T47D (cell line): Measurements from ENCODE around the gene ANKRD36B.
"Not testable (repeated sequence)": the region's sequence is repeated elsewhere in the genome, so short reads cannot be mapped to it uniquely, and the experiment has no call there.

ENCODE experiments used
- DNase-seq, 2 experiments: peaks; one replicate each; pipeline versions ENCODE4 v3.0.0 to v3.0.0-alpha.2; 2011 to 2012; ENCODE audit warnings: low read depth in 1 of 2, low spot score in 1 of 2
- JUND ChIP-seq: IDR thresholded peaks from 2 replicates; pipeline ENCODE4 v1.6.1; 2012; ENCODE audit warnings: low read depth
- in situ Hi-C: cut with HindIII; loops from 2 replicates; pipeline ENCODE4 v1.10.0; 2016; ENCODE audit warnings: low sequenced_read_pairs, low pct_unique_long_range_greater_than_20kb

Gene ANKRD36B

DNA sequence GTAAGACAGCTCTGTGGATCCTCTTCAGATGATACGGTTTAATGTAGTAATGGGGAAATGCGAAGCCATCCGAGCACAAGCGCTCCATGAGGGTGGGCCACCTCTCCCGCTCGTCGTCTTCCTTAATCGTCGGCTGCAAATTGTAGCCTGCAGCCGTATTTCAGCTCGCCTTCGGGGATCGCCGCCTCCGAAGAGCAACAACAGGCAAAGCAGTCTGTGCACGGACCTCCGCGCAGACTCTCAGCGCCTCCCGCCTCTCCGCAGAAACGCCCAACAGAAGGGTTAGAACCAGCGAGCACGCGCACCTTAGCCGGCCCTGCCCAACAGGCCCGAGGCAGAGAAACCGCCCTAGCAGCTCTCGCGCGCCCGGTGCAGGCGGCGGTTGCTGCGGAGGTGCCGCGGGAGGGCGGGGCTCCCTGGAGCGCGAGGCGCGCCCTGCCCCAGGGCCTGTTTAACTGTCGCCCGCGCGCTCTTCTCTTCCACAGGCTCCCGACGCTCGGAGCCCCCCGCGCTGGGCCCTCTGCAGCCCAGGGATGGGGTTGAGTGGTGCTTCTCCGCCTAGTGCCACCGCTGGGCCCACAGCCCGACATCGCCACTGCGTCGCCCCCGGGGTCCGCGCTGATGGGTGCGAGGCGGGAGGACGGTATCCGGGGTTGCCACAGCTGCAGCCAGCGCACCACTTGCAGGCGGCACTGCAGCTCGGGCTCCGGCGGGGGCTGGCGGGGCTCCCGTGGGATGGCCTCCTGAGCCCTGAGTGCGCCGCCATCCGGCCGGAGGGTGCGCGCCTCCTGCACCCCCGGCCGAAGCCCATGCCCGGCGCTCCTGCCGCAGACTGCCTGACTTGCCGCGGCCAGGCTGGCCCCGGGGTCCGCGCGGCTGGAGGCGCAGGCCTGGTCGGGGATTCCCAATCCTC is at the start of gene ANKRD36B:
Gene ANKRD36B (minus strand): TSS at position 280 of the 913 bp plus-strand sequence. CDS start 192 bp downstream, at position 88.
- in situ Hi-C loops: not testable (repeated sequence)
- peak; percentile 1 to 86 for DNase-seq

DNA sequence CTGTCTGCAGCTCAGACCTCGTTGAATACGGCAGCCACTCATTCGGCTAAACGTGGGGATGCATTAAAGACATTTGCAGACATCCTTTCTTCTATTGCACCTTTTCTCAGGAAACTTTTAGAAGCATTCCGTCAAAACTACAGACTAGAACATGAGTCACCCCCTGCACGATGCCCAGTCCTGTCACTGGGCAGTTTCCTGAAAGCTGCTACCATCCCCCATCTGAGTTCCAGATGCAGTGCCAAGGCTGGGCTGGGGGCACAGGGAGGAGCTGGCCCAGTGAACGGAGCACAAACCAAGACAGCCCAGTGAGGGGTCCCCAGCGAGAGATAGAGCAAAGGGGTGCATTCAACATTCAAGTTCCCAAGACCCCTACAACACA is 36.4 kb upstream of the ANKRD36B start:
- DNase-seq, in situ Hi-C loops: not testable (repeated sequence)

GRCh38 chr2:97625354-97626048 is 35.8 kb upstream of the ANKRD36B start:
- DNase-seq, in situ Hi-C loops: not testable (repeated sequence)

- in situ Hi-C loops, DNase-seq: not testable (repeated sequence)
Measured at GRCh38 chr2:97622976-97623375, 33.3 kb upstream of the ANKRD36B start.

DNA sequence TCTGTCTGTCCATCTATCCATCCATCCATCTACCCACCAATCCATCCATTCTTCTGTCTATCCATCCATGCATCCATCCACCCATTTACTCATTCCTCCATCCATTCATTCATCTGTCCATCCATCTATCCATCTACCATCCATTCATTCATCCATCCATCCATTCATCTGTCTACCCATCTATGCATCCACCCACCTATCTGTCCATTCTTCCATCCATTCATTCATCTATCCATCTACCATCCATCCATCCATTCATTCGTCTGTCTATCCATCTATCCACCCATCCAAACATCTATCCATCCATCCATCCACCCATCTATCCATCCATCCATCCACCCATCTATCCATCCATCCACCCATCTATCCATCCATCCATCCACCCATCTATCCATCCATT is 30.8 kb upstream of the ANKRD36B start:
- DNase-seq, in situ Hi-C loops: not testable (repeated sequence)

DNA sequence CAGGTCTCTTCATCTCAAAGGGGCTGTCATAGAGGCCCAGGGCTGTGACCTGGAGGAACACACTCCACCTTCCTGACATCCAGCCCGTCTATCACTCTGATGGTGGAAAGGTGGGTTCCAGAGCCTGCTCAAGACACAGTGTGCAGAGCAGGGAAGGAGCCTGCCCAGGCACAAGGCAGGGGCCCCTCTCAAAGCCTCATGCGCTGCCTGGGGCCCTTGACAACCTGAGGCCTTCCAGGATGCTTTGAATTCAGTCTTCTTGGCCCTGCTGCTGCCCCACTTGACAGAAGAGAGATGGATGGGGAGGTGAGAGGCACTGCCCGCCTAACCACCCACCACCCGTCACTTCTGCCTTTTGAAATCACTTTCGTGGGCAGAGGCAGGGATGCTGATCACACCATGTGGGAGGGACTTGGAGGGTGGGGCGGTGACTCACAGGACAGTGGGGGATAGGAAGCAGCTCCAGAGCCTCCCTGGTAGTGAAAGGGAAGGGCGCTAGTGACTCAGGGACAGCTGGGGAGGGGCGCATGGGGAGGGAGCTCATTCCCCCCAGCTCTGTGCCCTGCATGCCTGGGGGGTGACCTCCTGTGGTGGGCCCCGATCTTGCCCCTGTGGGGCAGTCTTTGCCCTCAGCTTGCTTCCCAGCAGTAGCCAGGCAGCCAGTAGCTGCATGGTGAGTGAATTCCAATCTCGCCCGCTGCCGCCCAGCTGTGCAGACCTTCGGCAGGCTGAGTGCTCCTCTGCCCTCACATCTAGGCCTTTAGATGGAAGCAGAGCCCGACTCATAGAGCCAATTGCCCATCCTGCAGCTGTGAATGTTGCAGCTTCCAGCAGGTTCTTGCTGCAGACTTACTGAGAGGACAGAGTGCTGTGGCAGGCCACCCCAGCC is 29.5 kb upstream of the ANKRD36B start:
- in situ Hi-C loops, DNase-seq: not testable (repeated sequence)

- in situ Hi-C loops: no loop called here
- no peak for DNase-seq
- TF ChIP-seq JUND: no peak
Measured at GRCh38 chr2:97617911-97618310, 28.2 kb upstream of the ANKRD36B start.

GRCh38 chr2:97615746-97616145 is 26.1 kb upstream of the ANKRD36B start:
- DNase-seq, in situ Hi-C loops: not testable (repeated sequence)

DNA sequence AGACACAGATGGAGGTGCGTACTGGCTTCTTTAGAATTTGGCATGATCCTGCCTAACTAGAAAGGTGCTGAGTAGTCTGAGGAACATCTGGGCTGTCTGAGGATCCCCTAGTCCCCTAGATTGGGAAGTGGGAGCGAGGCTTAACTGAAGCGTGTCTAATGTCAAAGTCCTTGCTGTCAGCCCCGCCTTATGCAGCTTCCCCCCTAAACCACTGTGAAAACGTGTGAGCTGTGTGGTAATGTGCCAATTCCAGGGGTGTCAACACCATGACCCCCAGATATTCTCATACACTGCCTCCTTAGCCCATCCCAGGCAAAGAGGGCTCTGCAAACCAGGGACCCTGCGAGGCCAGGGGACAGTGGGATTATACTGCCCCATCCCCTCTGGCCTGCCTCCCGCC is 22.2 kb upstream of the ANKRD36B start:
- DNase-seq, in situ Hi-C loops: not testable (repeated sequence)

DNA sequence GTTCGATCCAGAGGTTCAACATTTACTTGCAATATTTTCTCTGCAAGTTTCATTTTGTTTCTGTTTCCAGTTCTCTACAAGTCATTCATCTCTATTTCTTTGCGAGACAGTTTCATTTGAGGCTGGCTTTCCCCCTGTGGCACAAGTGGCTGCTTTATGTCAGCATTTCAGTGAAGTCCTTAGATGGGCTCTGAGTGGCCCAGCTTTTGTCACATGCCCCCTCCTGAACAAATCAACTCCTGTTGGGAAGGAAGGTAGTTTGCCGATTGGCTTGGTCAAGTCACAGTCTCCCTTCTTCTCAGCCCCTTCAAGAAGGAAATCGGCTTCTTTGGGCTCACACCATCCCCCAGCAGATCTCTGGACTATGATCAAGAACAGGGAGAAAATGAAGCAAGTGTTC is 19.1 kb upstream of the ANKRD36B start:
- in situ Hi-C loops, DNase-seq: not testable (repeated sequence)

- in situ Hi-C loops, DNase-seq: not testable (repeated sequence)
Measured at GRCh38 chr2:97605524-97606339, 16.1 kb upstream of the ANKRD36B start.

DNA sequence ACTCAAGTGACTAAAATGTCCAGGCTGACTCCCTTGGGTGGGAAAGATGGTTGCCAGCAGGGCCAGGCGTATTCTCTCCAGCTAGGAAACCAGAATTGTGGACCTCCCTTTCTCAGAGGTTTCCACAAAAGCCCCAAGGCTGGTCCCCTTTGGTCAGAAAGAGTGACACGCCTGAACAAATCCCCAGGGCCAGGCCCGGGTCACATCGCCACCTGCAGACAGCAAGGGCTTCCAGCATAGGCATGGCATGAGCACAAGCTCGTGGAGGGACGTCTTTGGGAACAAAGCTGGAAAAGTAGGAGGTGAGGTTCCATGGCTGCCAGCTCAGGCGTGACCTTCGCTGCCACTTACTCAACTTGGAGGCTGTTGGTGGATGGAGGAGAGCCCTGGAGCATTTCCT is 15.4 kb upstream of the ANKRD36B start:
- in situ Hi-C loops, DNase-seq: not testable (repeated sequence)

DNA sequence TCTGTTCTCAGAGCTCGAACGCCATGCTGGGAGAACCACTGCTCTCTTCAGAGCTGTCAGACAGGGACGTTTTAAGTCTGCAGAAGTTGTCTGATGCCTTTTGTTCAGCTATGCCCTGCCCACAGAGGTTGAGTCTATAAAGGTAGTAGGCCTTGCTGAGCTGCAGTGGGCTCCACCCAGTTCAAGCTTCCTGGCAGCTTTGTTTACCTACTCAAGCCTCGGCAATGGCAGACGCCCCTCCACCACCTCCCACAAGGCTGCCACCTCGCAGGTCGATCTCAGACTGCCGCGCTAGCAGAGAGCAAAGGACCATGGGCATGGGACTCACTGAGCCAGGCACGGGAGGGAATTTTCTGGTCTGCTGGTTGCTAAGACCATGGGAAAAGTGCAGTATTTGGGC is 11.9 kb upstream of the ANKRD36B start:
- in situ Hi-C loops, DNase-seq: not testable (repeated sequence)

GRCh38 chr2:97596180-97596579 is 6.5 kb upstream of the ANKRD36B start:
- in situ Hi-C loops, DNase-seq: not testable (repeated sequence)

DNA sequence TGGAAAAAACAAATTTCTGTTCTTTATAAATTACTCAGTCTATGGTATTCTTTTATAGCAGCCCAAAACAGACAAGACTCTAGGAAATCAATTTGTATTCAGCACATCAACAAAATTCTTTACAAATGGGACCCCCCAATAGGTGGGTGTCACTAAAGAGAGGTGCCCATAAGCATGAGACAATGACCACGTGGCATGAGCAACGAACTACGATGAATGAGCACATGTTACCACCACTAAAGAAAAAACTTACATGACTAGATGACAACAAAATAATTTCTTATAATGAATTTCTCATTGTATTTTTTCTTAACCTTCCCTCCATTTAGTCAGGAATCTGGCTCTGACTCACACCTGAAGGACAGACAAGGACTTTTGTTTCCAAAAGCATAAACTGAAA is 3.8 kb upstream of the ANKRD36B start:
- DNase-seq, in situ Hi-C loops: not testable (repeated sequence)

DNA sequence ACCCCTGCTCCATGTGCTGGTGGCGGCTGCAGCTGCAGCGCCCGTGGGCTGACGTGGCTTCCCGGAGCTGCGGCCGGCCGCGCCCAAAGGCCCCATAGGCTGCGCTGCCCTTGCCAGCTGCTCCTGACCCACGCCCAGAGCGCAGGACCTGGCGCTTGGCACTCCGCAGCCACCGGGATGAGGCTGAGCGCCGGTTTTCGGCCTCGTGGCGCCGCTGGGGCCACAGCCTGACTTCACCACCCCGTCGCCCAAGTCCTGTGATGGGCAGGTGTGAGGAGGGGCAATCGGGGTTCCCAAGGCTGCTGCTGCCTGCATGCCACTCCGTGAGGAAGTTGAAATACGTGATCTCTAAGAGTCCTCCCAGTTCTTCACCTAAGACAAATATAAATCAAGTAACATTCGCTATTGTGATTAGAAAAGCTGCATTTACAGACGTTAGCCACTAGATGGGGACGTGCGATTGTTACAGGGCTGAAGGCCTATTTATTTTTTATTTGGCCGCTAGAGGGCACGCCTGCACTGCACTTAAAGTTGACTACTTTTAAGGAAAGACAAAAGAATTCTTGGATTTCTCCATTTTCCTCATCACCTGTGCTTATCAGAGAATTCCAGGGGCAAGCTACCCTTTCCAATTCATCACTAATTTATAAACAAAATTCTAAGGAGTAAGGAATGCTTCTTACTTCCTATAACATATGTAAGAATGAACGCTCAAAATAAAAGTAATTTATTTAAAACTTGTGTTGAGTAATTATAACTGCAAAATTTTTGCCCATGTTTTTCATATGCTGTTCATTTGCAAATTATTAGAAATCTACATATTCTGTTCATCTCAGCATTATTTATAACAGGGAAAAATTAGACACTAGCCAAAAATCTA is 1.1 kb upstream of the ANKRD36B start:
- DNase-seq: peak in 1 of 2 experiments; percentile 80
- in situ Hi-C loops: not testable (repeated sequence)
